ENCODE data around the gene SERTAD2.

DNA sequence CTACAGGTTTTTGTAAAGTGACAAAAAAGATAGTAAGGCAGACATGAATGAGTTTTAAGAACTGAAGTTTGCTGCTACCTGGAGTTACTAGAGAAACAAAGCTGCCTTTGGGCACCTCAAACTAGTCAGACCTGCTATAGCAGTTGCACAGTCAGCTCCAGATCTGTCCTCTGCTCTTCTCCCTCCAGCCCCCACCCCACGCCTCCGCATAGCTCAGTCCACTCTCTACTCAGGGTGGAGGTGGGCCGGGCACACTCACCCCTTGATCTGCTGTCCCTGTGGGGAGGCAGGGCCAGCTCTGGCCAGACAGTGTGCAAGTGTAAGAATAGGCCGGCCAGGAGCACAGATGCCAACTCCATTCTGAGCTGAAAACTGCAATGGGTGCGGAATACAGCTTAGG, 4.1 kb downstream of the SERTAD2 start:
- no peak for TF ChIP-seq POLR2A (IDR thresholded peaks at IDR 0.05)
- TF ChIP-seq, protein P1, sequence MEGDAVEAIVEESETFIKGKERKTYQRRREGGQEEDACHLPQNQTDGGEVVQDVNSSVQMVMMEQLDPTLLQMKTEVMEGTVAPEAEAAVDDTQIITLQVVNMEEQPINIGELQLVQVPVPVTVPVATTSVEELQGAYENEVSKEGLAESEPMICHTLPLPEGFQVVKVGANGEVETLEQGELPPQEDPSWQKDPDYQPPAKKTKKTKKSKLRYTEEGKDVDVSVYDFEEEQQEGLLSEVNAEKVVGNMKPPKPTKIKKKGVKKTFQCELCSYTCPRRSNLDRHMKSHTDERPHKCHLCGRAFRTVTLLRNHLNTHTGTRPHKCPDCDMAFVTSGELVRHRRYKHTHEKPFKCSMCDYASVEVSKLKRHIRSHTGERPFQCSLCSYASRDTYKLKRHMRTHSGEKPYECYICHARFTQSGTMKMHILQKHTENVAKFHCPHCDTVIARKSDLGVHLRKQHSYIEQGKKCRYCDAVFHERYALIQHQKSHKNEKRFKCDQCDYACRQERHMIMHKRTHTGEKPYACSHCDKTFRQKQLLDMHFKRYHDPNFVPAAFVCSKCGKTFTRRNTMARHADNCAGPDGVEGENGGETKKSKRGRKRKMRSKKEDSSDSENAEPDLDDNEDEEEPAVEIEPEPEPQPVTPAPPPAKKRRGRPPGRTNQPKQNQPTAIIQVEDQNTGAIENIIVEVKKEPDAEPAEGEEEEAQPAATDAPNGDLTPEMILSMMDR (IDR thresholded peaks at IDR 0.05): no peak
